ENCODE results near the gene PRKCE. TPM values are rescaled to one million over a fixed set of nuclear protein-coding genes. Genes with fewer than 3 reads are reported as not detected.

The PRKCE gene
- total and polyA plus RNA-seq, 2 of the 8 experiments (the other 6 are each of a cell fraction or from before 2014, with no cell fraction given), result 0.54 to 2.1 TPM

DNA sequence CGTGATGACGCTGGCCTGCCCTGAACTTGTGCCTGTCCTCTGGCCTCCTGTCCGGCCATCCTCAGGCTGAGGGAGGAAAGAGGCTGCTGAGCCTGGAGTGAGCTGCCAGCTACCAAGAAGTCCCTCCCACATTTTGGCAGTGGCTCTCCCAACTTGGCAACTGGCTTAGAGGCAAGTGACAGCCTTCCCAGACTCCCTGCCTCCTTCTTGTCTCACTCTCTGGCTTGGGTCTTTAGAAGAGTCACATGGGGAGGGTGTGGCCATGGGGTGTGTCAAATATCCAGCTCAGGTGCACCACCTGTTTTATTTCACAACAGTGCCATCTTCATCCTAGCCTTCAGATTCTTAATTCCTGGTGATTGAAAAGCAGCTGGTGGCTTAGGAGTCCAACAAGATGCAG lies 222.9 kb downstream of the PRKCE start:
- no peak overlapping the region for H4K5ac ChIP-seq (ENCODE audit: insufficient read length, low read depth, low read length)
- peaks cover 8 to 11% of the 10 kb centered on the region in 2 experiments; a peak in 1 of 4 replicates for H3K9me3 ChIP-seq (ENCODE audit: insufficient read depth in 2 of 2, low read depth in 1 of 2, low read length in 1 of 2)
- H3K56ac ChIP-seq (replicated peaks; ENCODE audit: insufficient read length, low read depth, low read length), result no peak overlapping the region
- H3K4me1 ChIP-seq (replicated peaks in 1 of 4; ENCODE audit: control insufficient read depth in 3 of 4, insufficient read depth in 4 of 4, low read length in 3 of 4), result no peaks in the 10 kb centered on the region
- H2BK5ac ChIP-seq (ENCODE audit: low read depth, low read length), result no peak overlapping the region
- H4K20me1 ChIP-seq (replicated peaks in 1 of 2; ENCODE audit: control insufficient read depth in 1 of 2, insufficient read depth in 2 of 2, low read length in 2 of 2), result no peaks in the 10 kb centered on the region
- H2AK5ac ChIP-seq (ENCODE audit: low read depth, low read length), result no peak overlapping the region
- H4K8ac ChIP-seq (ENCODE audit: extremely low read depth, insufficient read depth, low read length), result no peak overlapping the region
- H3K4ac ChIP-seq (replicated peaks; ENCODE audit: insufficient read length, low read depth, low read length), result no peak overlapping the region
- POLR2A ChIA-PET (ENCODE audit: partially characterized antibody), result no interaction called here
- no peaks in the 10 kb centered on the region for H3K27me3 ChIP-seq (replicated peaks in 1 of 4; ENCODE audit: control insufficient read depth in 3 of 4, extremely low read depth in 1 of 4, insufficient read depth in 3 of 4, low read length in 3 of 4)
- no peaks in the 10 kb centered on the region for H3K23me2 ChIP-seq (ENCODE audit: low read depth, low read length)
- H3K23ac ChIP-seq (ENCODE audit: insufficient read length), result no peak overlapping the region
- H3K79me1 ChIP-seq (ENCODE audit: low read depth, low read length), result no peaks in the 10 kb centered on the region
- CTCF ChIA-PET (ENCODE audit: partially characterized antibody), result interaction anchor here (1.3 kb wide), 1 partner anchor 9 kb away, joined by 3 read pairs; no protein-coding TSS in a partner anchor
- FAIRE-seq (no peak), DNase-seq (ENCODE audit: low read depth in 1 of 2, low spot score in 2 of 2) (no peak)
- H2BK12ac ChIP-seq (ENCODE audit: low read depth, low read length), result no peak overlapping the region
- no peak overlapping the region for H2BK120ac ChIP-seq (replicated peaks; ENCODE audit: low read depth, low read length)
- H3K4me2 ChIP-seq (ENCODE audit: insufficient read depth in 1 of 2, low read depth in 2 of 2, low read length in 2 of 2), result no peak overlapping the region
- H2BK20ac ChIP-seq (ENCODE audit: low read length), result no peak overlapping the region
- H2AFZ ChIP-seq (ENCODE audit: low read length), result no peak overlapping the region
- H3K4me3 ChIP-seq (ENCODE audit: extremely low read depth in 1 of 4, insufficient read depth in 2 of 4, low read depth in 3 of 4, low read length in 4 of 4), result no peak overlapping the region
- no peaks in the 10 kb centered on the region for H3K79me2 ChIP-seq (ENCODE audit: control insufficient read depth in 1 of 2, insufficient read depth in 2 of 2, low read length in 2 of 2)
- 84% methylated on average over 3 of the region's 3 CpGs; no CpG with 5 or more reads in 1 of the 2 experiments for WGBS, 2 experiments (ENCODE audit: extremely low coverage in 1 of 2, insufficient coverage in 1 of 2, insufficient read length in 1 of 2, insufficient replicate concordance in 2 of 2, low coverage in 1 of 2, low lambda C conversion rate in 2 of 2, missing lambda C conversion rate in 1 of 2)
- no peak overlapping the region for H3K9ac ChIP-seq (replicated peaks in 1 of 4; ENCODE audit: extremely low read depth in 1 of 4, low read depth in 3 of 4, low read length in 3 of 4)
- no peak overlapping the region for H4K91ac ChIP-seq (replicated peaks; ENCODE audit: insufficient read length, low read length)
- no peaks in the 10 kb centered on the region for H3K36me3 ChIP-seq (ENCODE audit: control insufficient read depth in 2 of 4, insufficient read depth in 4 of 4, low read length in 3 of 4)
- no peak overlapping the region for H3K27ac ChIP-seq (ENCODE audit: low read depth, low read length)
- H2BK15ac ChIP-seq (ENCODE audit: low read length), result no peak overlapping the region
- no peak overlapping the region for H3K18ac ChIP-seq (ENCODE audit: extremely low read depth, low read length)
- H3K14ac ChIP-seq (ENCODE audit: insufficient read length), result no peak overlapping the region
- TF ChIP-seq, protein P1, sequence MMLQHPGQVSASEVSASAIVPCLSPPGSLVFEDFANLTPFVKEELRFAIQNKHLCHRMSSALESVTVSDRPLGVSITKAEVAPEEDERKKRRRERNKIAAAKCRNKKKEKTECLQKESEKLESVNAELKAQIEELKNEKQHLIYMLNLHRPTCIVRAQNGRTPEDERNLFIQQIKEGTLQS (IDR thresholded peaks at IDR 0.05; ENCODE audit: insufficient read depth, low read depth, low read length), result no peak
- TF ChIP-seq SIRT6 (IDR thresholded peaks at IDR 0.05; ENCODE audit: low read length) (no peak), TAF7 (optimal IDR thresholded peaks at IDR 0.05; ENCODE audit: borderline replicate concordance, low read depth, low read length) (no peak), USF2 (IDR thresholded peaks at IDR 0.05; ENCODE audit: low read length) (no peak), GABPA (IDR thresholded peaks at IDR 0.05; ENCODE audit: borderline replicate concordance, insufficient read depth, low read length) (no peak), PHF8 (conservative IDR thresholded peaks at IDR 0.05; ENCODE audit: low read depth, low read length) (no peak), RAD21 (IDR thresholded peaks at IDR 0.05 in 1 of 2, conservative IDR thresholded peaks at IDR 0.05 in 1 of 2; ENCODE audit: low read depth in 2 of 2, low read length in 2 of 2) (no peak), SUZ12 (IDR thresholded peaks at IDR 0.05; ENCODE audit: low read length) (no peak), TEAD4 (IDR thresholded peaks at IDR 0.05; ENCODE audit: low read depth, low read length) (no peak), KDM1A (IDR thresholded peaks at IDR 0.05; ENCODE audit: borderline replicate concordance, low read length) (no peak), SP1 (IDR thresholded peaks at IDR 0.05; ENCODE audit: low read depth, low read length) (no peak), CBX5 (IDR thresholded peaks at IDR 0.05; ENCODE audit: low read depth, low read length) (no peak), KDM4A (IDR thresholded peaks at IDR 0.05; ENCODE audit: low read depth, low read length, severe bottlenecking) (no peak)
